DLD1 (cell line): ENCODE results near the gene PAM.

Experiments
- in situ Hi-C: cut with HindIII; loops from 2 replicates; pipeline ENCODE4 v1.10.0; 2017; ENCODE audit warnings: low sequenced_read_pairs

PAM gene

DNA sequence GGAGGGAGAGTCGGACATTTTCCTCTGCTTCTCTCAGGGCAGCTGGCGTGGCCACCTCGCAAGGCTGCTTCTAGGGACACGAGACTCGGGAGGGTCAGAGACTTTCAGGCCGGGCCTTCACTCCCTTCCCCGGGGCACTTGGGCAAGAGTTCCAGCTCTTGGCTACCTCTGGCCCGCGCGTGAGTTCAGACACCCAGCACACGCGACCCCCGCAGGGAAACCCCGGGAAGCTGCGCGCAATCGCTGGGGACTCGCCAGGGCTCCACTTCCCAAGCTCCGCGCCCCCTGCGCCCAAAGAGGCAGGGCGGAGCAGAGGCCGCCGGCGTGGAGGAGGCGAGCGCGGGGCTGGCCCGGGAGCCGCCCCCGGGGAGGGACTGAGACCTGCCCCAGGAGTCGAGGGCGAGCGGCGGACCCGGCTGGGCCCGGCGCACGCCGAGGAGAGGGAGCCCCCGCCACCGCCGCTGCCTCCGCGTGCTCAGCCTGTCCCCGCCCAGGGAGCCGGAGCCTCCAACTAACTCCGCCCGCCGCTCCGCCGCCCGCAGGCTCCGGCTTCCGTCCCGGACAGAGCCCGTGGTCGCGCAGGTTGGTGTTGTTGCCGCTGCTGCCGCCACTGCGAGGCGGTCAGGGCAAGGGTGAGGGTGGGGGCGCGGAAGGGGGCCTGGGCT, at the start of gene PAM:
TSS of gene PAM (plus strand) at position 539 of the 665 bp plus-strand sequence. CDS start 110,891 bp downstream, outside the sequence.
- in situ Hi-C loops, result no loop called here

DNA sequence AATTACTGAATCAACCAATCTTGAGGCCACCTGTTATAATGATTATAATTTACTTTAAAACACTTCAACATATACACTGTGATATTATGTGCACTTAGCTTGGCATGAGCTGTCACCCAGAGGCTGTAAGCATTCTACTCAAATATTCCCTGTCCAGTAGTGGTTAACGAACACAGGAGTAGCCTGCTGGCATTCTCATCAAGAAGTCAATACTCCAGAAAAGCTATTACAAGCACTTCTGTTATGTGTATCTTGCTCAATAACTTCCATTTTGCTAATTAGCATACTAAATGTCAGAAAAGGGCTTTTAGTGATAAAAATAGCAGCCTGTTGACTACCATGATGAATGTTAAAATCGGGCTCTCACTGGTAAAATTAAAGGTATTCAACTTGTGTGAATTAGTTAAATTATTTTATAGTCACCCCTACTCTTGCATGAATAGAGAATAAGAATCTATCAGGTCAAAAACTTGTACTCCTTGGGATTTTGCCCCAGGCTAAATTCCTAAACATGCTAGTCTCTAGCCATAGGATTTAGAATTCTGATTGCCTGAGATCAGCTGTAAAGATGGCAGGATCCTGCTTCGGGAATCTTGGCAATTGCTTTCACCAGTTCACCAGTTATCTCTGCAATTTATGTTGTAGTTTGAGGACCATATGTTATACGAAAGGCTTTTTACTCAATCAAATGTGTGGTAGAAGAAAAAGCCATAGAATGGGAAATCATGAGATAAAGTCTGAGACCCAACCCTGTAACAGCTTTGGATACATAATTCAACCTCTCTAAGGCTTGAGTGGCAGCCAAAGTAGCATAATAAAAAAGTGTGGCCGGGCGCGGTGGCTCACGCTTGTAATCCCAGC, 43.4 kb upstream of the PAM start:
- in situ Hi-C loops, result no loop called here

DNA sequence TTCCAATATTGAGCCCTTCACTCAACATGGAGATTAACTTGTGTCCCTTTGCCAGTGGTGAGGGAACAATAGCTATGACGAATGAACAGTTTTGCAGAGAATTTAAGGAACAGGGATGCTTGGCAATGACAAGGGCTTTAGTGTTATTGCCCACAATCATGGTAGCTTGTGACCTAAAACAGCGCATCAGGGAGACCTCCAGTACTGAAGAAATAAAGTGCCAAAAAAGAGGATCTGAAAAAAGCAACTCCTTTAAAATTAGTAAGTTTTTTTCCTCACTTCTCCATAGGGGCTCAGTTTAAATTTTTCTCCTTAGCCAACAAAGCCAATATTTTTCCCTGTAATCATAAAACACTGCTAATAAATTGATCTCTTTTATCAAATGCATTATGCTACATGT, 41.8 kb upstream of the PAM start:
- in situ Hi-C loops, result no loop called here

DNA sequence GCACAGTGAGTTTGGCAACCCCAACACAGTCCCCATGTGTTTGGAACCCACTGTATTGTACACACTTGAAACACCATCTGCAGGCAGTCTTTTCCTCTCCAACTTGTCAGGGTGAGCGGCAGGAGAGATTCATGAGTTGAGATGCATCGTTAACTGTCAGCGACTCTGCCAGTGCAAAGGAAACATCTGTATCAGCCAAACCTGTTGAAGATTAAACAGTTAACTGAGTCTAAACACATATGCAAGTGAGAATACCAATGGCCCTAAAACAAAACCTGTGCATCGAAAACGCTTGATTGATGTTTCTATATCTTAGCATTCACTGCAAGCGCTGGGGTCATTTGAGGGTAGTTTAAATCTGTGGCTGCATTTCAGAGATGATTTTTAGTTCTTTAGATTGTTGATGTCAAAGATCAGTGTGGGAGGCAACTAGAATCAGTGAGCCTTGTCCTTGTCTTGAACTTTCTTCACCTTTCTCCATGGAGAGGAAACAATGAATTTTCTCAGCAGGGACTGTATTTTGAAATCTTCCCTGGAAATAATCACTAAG, 41.3 kb upstream of the PAM start:
- in situ Hi-C loops, result no loop called here

DNA sequence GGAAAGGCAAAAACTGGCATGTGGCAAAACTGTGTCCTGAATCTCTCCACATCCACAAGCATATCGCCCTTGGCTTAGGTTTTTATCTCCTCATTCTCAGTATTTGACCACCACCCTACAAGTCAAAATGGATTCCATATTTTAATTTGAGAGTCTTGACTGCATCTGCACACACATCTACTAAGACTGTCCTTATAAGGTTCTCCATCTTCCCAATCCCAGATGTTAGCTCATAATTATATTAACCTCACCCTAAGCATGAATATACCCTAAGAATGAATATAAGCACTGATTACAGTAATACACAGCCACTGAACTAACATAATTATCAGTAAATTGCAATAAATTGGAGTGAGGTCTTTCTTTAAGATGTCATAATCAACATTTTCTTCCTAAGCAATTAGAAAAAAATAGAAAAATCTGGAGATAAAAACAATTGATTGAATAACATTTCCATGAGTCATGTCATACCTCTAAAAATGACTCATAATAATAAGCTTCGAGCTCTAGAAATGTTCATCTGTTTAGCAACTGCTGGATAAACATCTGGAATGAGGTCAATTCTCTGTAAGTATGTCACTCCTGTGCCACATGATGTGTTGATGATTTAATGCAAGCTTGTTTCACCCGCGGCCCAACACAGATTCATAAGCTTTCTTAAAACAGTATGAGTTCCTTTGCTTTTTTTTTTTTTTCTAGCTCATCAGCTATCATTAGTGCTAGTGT, 39.9 kb upstream of the PAM start:
- in situ Hi-C loops, result no loop called here

DNA sequence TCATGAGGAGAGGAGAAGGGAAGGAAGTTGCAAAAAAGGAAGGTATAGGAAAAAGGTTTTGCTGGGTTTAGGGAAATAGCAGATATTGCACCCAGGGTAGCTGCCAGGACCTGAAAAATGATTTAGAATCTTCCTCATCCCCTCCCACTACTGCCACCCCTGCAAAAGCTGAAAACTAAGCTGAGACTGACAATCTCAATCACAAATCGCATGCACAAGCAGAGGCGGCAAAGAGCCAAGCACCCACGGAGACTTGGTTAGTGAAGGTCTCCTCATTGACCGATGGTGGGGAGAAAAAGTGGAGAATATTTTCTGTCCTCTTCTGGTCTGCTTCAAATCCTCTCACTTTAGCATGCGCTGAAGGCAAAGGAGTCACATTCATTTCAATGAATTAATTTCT, 39.1 kb upstream of the PAM start:
- in situ Hi-C loops, result no loop called here

DNA sequence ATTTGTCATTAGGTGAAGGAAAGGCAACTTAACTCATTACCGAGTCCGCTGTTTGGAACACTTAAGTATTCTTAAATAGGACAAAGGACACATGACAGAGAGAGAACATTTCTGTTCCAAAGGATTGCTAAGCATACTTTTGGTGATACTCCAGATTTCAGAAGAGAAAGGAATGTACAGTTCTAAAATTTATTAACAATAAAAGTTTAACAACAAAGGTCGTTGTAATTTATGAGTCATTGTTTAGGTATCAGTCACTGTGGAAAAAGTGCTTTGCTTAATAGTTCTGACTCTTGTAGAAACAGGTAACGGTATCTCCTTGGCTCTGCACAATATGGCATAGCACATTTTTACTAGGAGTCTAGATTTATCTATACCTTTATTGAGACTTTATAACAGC, 36.3 kb upstream of the PAM start:
- in situ Hi-C loops, result no loop called here

DNA sequence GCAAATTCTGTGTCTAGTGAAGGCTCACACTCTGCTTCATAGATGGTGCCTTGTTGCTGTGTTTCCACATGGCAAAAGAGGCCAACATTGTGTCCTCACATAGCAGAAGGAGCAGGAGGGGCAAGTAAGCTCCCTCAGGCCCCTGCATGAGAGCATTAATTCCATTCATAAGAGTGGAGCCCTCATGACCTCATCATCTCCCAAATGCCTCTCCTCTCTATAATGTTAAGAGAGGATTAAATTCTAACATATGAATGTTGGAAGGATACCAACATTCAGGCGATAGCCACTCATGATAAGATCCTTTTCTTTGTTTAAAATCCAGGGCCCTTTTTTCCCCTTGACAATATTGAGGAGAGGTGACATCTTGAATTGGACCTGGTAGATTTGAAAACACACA, 35.2 kb upstream of the PAM start:
- in situ Hi-C loops, result no loop called here

DNA sequence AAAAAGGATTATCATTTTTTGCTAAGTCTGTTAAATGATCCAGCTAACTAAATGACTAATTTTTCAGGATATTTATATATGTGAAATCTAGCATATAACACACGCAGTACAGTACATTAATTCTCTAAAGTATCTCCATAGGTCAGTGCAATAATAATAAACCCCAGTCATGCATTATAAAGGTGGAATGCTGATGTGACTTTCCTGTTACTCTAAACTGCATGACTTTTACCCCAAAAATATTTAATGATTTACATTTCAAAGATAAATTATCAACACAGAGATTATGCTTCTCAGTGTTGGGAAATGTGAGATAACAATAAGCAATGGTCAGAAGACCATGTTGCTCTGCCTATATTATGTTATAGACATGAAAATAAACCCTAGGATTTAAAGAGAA, 34.1 kb upstream of the PAM start:
- in situ Hi-C loops, result no loop called here

DNA sequence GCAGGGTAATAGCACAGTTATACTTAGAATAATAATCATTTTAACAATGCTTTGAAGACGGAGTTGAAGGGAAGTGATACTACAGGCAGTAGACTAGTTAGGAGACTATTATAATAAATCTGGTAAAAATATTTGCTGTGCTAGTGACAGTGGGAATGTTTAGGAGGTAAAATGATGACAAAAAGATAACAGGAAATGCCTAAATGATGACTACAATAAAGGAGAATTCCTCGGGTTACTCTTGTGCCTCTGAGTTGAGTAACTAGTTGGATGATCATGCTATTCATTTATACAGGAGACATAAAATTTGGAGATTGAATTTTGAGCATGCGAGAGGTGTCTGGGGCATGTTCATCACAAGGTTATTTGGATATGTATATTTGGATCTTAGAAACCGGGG, 32.2 kb upstream of the PAM start:
- in situ Hi-C loops, result no loop called here

DNA sequence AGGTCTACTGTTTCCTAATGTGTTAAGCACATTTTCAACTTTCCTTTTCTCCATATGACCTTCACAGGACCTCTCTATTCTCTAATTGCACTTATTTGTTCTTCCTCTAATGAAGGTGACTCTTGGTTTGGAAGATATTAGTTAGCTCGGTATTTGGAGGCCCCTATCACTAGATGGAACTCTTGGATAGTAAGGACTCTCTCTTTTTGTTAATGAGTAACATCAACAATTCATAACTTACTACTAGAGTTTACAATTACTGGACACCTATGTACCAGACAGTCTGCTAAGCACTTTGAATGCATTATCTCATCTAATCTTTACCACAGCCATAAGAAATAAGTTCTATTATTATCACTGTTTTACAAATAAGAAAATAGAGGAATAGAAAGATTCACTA, 23.4 kb upstream of the PAM start:
- in situ Hi-C loops, result no loop called here

DNA sequence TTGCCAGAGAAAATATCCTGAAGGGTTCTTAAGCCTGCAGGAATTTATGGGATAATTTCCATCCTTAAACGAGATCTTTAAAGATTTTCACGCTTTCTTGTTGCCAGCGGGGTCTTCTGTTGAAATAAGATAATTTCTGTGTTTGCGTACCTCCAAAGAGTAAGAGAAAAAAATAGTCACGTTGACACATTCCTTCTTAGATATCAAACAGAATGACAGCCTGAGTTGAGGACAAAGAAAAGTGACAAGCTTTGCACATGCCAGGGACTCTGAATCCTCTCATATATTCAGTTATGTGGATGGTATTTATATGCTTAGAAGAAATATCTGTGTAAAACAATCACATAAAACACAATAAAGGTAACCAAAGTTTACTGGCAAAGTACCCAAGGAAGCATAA, 21.6 kb upstream of the PAM start:
- in situ Hi-C loops, result no loop called here

DNA sequence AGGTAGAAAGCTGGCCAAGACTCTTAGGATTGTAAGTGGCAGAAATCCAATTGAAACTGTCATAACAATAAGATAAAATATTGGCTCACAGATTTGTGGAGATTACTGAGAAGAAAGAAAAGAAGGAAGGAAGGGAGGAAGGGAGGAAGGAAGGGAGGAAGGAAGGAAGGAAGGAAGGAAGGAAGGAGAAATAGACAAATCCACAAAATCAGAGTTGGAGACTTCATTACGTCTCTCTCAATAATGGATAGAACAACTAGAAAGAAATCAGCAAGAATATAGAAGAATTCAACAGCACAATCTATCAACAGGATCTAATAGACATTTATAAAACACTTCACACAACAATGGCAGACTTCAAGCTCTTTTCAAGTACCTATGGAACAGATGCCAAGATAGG, 17.9 kb upstream of the PAM start:
- in situ Hi-C loops, result no loop called here

DNA sequence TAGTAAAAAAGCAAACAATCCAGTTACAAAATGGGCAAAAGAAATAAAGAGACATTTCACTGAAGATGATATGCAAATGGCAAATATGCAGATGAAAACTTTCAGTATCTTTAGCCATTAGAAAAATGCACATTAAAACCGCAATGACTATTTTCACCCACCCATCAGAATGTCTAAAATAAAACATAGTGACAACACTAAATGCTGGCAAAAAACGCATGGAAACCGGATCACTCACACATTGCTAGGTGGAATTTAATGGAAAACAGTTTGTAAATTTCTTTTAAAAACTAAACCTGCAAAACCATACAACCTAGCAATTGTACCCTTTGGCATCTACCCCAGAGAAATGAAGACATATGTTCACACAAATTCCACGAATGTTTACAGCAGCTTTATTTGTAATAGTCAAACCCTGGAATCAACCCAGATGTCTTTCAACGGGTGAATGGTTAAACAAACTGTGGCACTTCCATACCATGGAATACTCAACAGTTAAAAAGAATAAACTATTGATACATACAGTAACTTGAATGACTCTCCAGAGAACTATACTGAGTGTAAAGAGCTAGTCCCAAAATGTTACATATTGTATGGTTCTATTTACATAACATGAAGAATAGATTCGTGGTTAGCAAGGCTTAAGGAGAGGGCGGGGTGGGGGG, 17.2 kb upstream of the PAM start:
- in situ Hi-C loops, result no loop called here

DNA sequence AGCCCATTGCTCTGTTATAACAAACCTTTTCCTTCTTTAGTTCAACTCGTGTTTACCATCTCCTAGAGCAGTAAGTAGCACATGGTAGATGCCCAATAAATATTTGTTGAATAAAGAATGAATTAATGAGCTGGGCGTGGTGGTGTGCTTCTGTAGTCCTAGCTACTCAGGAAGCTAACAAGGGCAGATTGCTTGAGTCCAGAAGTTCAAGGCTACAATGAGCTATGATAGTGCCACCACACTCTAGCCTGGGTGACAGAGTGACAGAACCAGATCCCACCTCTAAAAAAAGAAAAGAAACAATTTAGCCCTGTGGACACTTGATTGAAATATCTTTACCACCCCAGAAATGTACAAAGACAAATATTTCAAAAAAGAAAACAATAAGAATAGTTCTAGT, 14.6 kb upstream of the PAM start:
- in situ Hi-C loops, result no loop called here

DNA sequence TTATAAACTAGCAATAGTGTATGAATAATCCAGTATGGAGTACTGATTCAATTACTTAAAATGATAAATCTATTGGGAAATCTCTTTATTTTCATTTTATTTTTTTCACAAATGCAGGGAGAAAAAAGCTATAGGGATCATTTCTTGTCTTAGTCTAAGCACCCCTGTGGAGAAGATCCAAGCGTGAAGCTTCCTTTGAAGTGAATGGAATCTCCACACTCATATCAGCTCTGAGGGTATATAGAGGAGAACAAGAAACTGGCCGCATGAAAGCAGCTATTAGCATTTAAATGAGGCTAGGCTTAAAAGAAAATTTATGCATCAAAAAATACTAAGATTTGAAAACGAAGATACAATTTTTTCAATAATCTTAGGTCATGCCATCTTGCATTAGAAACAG, 12.9 kb upstream of the PAM start:
- in situ Hi-C loops, result no loop called here

DNA sequence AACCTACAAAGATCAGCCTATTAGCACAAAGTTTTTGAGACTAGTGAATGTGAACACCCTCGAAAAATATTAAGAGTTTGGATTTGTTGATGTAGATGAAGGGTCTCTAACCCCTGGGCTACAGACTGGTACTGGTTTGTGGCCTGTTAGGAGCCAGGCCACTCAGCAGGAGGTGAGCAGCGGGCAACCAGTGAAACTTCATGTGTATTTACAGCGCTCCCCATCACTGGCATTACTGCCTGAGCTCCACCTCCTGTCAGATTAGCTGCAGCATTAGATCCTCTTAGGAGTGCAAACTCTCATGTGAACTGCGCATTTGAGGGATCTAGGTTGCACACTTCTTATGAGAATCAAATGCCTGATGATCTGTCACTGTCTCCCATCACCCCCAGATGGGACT, 11.2 kb upstream of the PAM start:
- in situ Hi-C loops, result no loop called here

DNA sequence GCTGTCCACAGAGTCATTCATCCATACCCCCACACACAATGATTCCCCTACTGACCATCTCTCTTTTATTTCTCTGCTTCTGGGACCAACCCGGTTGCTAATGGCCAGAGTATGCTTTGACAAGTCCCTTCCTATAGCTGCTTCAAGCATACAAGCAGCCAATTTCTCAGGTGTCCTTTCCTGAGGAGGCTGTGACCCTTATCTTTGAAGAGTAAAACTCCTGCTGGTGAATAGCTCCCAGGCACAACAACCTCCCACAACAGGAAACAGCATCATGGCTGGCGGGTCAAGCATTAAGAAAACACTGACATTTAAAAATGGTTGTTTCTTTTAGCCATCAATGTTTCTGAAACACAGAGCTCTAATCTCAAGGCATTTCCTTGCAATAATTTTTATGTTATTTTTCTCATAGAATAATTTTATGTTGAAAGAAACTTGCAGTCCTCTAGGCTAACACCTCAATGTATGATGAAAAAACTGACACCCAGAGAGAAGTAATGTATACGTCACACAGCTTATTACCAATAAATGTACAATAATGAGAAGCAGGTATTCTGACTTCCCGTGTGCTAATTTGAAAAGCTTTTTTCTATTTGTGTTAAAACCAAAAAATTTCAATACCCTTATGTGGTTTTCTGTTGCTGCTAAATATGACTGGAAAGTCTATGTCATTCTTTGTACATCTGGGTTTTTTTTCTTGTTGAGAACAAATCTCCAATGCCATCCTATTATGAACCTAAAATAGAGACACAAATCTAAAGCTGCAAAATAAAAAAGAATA, 7.5 kb upstream of the PAM start:
- in situ Hi-C loops, result no loop called here

DNA sequence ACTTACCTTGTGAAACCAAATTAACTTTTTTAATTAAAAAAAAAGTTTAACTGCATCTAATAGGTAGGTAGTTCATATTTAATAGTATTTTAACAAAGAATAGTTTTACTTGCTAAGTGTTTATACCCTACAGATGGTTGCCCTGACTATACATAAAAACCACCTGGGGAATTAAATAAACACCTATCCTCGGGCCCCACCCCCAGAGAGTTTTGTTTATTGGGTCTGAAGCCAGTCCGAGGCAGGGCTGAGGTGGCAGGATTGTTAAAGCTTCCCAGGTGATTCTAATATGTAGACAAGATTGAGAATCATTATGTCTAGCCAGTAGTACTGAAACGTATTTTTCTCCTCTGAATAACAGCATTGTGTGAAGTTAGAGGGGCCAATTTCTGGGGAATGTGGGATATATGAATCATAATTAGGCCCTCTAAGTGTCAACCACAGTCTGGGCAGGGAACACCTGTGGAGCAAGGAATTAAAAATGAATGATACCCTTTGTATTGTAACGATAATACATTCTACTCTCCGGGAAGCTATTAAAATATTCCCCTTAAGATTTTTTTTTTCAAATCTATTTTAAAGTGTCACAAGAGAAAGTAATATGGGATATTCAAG, 5.6 kb upstream of the PAM start:
- in situ Hi-C loops, result no loop called here
